Right atrium auricular region (tissue), 2 donors: ENCODE results near the gene AHCTF1. TPM values are rescaled to one million over a fixed set of nuclear protein-coding genes. Genes with fewer than 3 reads are reported as not detected.

Source experiments
- DNase-seq: peaks from one replicate; pipeline ENCODE4 v3.0.0-alpha.2; 2019; ENCODE audit warnings: low spot score
- H3K27ac ChIP-seq, 2 donors: fragments of 200-600 bp; sonication (generic); 1 replicate in 1 of 2; 2 replicates in 1 of 2; pipeline ENCODE4 v1.5.1; 2016 to 2019
- H3K27me3 ChIP-seq, 2 donors: fragments of 200-600 bp; sonication (generic); one replicate each; pipeline versions ENCODE4 v1.5.1 to v1.6.0; 2017 to 2019
- H3K36me3 ChIP-seq: fragments of 200-600 bp; sonication (generic); one replicate; pipeline ENCODE4 v1.5.1; 2016
- H3K4me1 ChIP-seq, 2 donors: fragments of 200-600 bp; sonication (generic); one replicate each; pipeline versions ENCODE4 v1.5.1 to v1.6.0; 2017 to 2019
- H3K4me3 ChIP-seq, 2 donors: fragments of 200-600 bp; sonication (generic); 1 replicate in 1 of 2; 2 replicates in 1 of 2; pipeline ENCODE4 v1.5.1; 2017 to 2019; ENCODE audit warnings: mild to moderate bottlenecking in 1 of 2, moderate library complexity in 1 of 2
- H3K9me3 ChIP-seq, 2 donors: fragments of 200-600 bp; sonication (generic); one replicate each; pipeline ENCODE4 v1.5.1; 2019
- CTCF ChIP-seq, 2 donors: fragments of 200-600 bp; sonication (generic); IDR thresholded peaks; one replicate each; pipeline ENCODE4 v1.5.1; 2019; ENCODE audit warnings: antibody characterized with exemption in 2 of 2
- total RNA-seq, 2 donors: library from RNA; depleted of rRNA; stranded (reverse); fragments of >200 nt; gene quantifications; one replicate each; pipeline ENCODE4 v1.1.0, GENCODE V29; 2016

AHCTF1 gene
- total RNA-seq, 2 donors from 2014 or later: 21.6 to 24.4 TPM

GRCh38 chr1:246932366-246932700 is 585 bp upstream of the AHCTF1 start:
- H3K27ac ChIP-seq: peak overlapping the region; percentile 96 to 98
- H3K4me3 ChIP-seq: peak overlapping the region; percentile 88 to 95
- H3K4me1 ChIP-seq: peaks cover 0 to 20% of the 10 kb centered on the region in 2 donors
- H3K9me3 ChIP-seq: no peaks in the 10 kb centered on the region
- no peak for DNase-seq
- TF ChIP-seq CTCF (IDR thresholded peaks at IDR 0.05): no peak
- H3K27me3 ChIP-seq: no peaks in the 10 kb centered on the region
- peaks cover 4% of the 10 kb centered on the region for H3K36me3 ChIP-seq

GRCh38 chr1:246930830-246931548 is 759 bp downstream of the AHCTF1 start:
- Histone ChIP-seq H3K27me3 (no peaks in the 10 kb centered on the region), H3K27ac (peak overlapping the region; percentile 96 to 98), H3K9me3 (no peaks in the 10 kb centered on the region), H3K36me3 (peaks cover 14% of the 10 kb centered on the region), H3K4me1 (peaks cover 0 to 20% of the 10 kb centered on the region in 2 donors), H3K4me3 (peak overlapping the region; percentile 88 to 95)
- peak; percentile 67 for DNase-seq
- no peak for TF ChIP-seq CTCF (IDR thresholded peaks at IDR 0.05)

DNA sequence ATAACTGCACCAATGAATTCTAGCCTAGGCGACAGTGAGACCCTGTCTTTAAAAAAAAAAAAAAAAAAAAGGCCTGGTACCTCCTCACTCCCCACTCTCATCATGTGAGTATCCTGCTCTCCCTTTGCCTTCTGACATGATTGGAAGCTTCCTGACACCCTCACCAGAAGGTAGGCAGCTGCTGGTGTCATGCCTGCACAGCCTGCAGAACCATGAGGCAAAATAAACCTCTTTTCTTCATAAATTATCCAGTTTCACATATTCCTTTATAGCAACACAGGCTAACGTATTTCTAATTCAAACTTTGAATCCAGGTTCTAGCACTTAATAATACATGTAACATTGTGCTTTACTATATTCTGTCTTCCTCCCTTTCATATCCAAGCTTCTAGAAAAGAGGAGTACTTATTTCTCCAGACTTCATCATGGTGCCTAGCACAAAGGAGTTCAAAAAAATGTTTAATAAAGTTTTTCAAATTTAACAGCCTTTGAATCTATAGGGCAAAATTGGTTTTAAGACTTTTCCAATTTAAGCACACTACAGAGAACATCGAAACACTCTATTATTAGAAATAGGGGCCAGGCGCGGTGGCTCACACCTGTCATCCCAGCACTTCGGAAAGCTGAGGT is 5.6 kb downstream of the AHCTF1 start:
- Histone ChIP-seq H3K4me3 (no peak overlapping the region), H3K9me3 (no peaks in the 10 kb centered on the region), H3K36me3 (peaks cover 14% of the 10 kb centered on the region), H3K27ac (no peak overlapping the region), H3K4me1 (peaks cover 0 to 29% of the 10 kb centered on the region in 2 donors), H3K27me3 (no peaks in the 10 kb centered on the region)
- TF ChIP-seq CTCF (IDR thresholded peaks at IDR 0.05): no peak
- DNase-seq: no peak

- peaks cover 0 to 21% of the 10 kb centered on the region in 2 donors for H3K4me1 ChIP-seq
- no peak for TF ChIP-seq CTCF (IDR thresholded peaks at IDR 0.05)
- DNase-seq: no peak
Observed at GRCh38 chr1:246923900-246924299, 7.8 kb downstream of the AHCTF1 start.

DNA sequence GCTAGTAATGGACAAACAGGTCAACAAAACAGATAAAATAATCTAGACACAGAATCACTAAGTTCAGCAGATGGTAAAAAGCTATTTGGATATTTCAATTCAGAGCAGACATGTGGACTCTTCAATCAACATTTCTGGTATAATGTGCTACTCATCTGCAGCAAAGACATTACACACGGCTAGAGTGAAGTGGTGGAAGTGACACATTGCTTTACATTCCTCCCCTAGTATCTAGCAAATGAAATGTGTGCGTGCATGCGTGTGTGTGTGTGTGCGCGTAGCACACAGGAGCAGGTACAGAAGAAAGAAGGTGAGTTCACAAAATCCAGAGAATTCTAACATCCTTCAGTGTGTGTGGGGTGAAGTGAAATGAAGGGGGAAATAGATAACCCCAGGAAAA is 8.3 kb downstream of the AHCTF1 start:
- peaks cover 0 to 23% of the 10 kb centered on the region in 2 donors for H3K4me1 ChIP-seq
- no peak for TF ChIP-seq CTCF (IDR thresholded peaks at IDR 0.05)

More at GRCh38 chr1:246923900-246924299, 7.8 kb downstream of the AHCTF1 start:
- Histone ChIP-seq H3K4me3 (no peak overlapping the region), H3K27ac (peak overlapping the region in 1 of 2 donors; percentile 4), H3K36me3 (peaks cover 14% of the 10 kb centered on the region), H3K9me3 (no peaks in the 10 kb centered on the region), H3K27me3 (no peaks in the 10 kb centered on the region)

More for the DNA sequence above, 8.3 kb downstream of the AHCTF1 start:
- DNase-seq: no peak
- no peaks in the 10 kb centered on the region for H3K27me3 ChIP-seq
- peaks cover 14% of the 10 kb centered on the region for H3K36me3 ChIP-seq
- H3K27ac ChIP-seq: peak overlapping the region in 1 of 2 donors; percentile 4
- no peaks in the 10 kb centered on the region for H3K9me3 ChIP-seq
- no peak overlapping the region for H3K4me3 ChIP-seq
